Hepatocyte (in vitro differentiated cells): ENCODE data around the gene TOLLIP.

ENCODE experiments used
- EZH2 ChIP-seq: fragments of 200-600 bp; sonication (generic); IDR thresholded peaks from 2 replicates; pipeline ENCODE4 v1.6.1; 2016; ENCODE audit warnings: antibody characterized with exemption, mild to moderate bottlenecking, borderline replicate concordance
- TF ChIP-seq, protein P1 (sequence below): fragments of 200-600 bp; sonication (generic); IDR thresholded peaks from 2 replicates; pipeline ENCODE4 v1.5.1; 2016; ENCODE audit warnings: antibody characterized with exemption, mild to moderate bottlenecking; ENCODE audit not compliant: poor library complexity

DNA sequence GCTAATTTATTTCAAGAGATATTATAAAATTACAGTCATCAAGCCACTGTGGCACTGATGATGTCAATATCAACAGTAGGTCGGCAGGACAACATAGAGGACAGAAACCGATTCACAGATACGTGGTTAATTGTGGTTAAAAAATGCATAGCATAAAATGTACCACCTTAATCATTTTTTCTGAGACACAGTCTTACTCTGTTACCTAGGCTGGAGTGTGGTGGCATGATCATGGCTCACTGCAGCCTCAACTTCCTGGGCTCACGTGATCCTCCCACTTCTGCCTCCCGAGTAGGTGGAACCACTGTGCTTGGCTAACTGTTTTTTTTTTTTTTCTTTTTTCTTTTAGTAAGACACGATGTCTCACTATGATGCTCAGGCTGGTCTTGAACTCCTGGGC is 21.0 kb upstream of the TOLLIP start:
- TF ChIP-seq, protein P1, sequence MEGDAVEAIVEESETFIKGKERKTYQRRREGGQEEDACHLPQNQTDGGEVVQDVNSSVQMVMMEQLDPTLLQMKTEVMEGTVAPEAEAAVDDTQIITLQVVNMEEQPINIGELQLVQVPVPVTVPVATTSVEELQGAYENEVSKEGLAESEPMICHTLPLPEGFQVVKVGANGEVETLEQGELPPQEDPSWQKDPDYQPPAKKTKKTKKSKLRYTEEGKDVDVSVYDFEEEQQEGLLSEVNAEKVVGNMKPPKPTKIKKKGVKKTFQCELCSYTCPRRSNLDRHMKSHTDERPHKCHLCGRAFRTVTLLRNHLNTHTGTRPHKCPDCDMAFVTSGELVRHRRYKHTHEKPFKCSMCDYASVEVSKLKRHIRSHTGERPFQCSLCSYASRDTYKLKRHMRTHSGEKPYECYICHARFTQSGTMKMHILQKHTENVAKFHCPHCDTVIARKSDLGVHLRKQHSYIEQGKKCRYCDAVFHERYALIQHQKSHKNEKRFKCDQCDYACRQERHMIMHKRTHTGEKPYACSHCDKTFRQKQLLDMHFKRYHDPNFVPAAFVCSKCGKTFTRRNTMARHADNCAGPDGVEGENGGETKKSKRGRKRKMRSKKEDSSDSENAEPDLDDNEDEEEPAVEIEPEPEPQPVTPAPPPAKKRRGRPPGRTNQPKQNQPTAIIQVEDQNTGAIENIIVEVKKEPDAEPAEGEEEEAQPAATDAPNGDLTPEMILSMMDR, result no peak
- TF ChIP-seq EZH2, result no peak
